Measurements from ENCODE around the gene KCTD1. TPM values are rescaled to one million over a fixed set of nuclear protein-coding genes. Genes with fewer than 3 reads are reported as not detected.

The KCTD1 gene
- total RNA-seq, 1 experiment from 2014 or later: 20.5 TPM

GRCh38 chr18:26460449-26461091 lies 87.8 kb downstream of the KCTD1 start:
- Histone ChIP-seq H3K9me2 (ENCODE audit: insufficient read depth) (no peaks in the 10 kb centered on the region), H3K27me3 (ENCODE audit: insufficient read depth, low read depth) (no peaks in the 10 kb centered on the region), H3K4me1 (replicated peaks; ENCODE audit: insufficient read depth) (no peaks in the 10 kb centered on the region; the same call in 1 of the 2 replicates), H3K36me3 (ENCODE audit: low read depth) (0 out of 2 replicates have a peak, but pooled peaks cover 4% of the 10 kb centered on the region), H3F3A (ENCODE audit: insufficient read depth, low read depth) (no peaks in the 10 kb centered on the region), H3K27ac (no peak overlapping the region), H3K79me2 (ENCODE audit: low read depth) (no peaks in the 10 kb centered on the region), H3K9me3 (ENCODE audit: insufficient read depth, low read depth) (no peaks in the 10 kb centered on the region), H3K4me3 (no peak overlapping the region), H4K20me1 (ENCODE audit: insufficient read depth) (no peaks in the 10 kb centered on the region), H3K4me2 (no peak overlapping the region), H2AFZ (no peak overlapping the region)
- TF ChIP-seq CTCF (conservative IDR thresholded peaks at IDR 0.05) (no peak), EZH2 (IDR thresholded peaks at IDR 0.05; ENCODE audit: low read depth) (no peak)
- DNase-seq: no peak
- no TSS peak for BruUV-seq (replicated peaks)
- intact Hi-C loops (cut with micrococcal nuclease; ENCODE audit: unreplicated experiment): no loop called here
- CTCF ChIA-PET: no interaction called here
- POLR2A ChIA-PET (ENCODE audit: unreplicated experiment): no interaction called here

- BruUV-seq (replicated peaks): no TSS peak
- Histone ChIP-seq H3K4me1 (replicated peaks; ENCODE audit: insufficient read depth) (no peaks in the 10 kb centered on the region; the same call in 1 of the 2 replicates), H3K27ac (no peak overlapping the region), H3K9me2 (ENCODE audit: insufficient read depth) (no peaks in the 10 kb centered on the region), H3K79me2 (ENCODE audit: low read depth) (no peaks in the 10 kb centered on the region), H2AFZ (no peak overlapping the region), H3K27me3 (ENCODE audit: insufficient read depth, low read depth) (no peaks in the 10 kb centered on the region), H3K4me3 (no peak overlapping the region), H3K9me3 (ENCODE audit: insufficient read depth, low read depth) (no peaks in the 10 kb centered on the region), H3F3A (ENCODE audit: insufficient read depth, low read depth) (no peaks in the 10 kb centered on the region), H3K36me3 (ENCODE audit: low read depth) (0 out of 2 replicates have a peak, but pooled peaks cover 4% of the 10 kb centered on the region), H4K20me1 (ENCODE audit: insufficient read depth) (no peaks in the 10 kb centered on the region), H3K4me2 (no peak overlapping the region)
- ChIA-PET POLR2A (ENCODE audit: unreplicated experiment) (no interaction called here), CTCF (no interaction called here)
- no peak for DNase-seq
- no peak for TF ChIP-seq EZH2 (IDR thresholded peaks at IDR 0.05; ENCODE audit: low read depth)
- no peak for TF ChIP-seq CTCF (conservative IDR thresholded peaks at IDR 0.05)
- intact Hi-C loops (cut with micrococcal nuclease; ENCODE audit: unreplicated experiment): no loop called here
Observed at GRCh38 chr18:26459884-26460283, 88.5 kb downstream of the KCTD1 start.

GRCh38 chr18:26459340-26459739 lies 89.0 kb downstream of the KCTD1 start:
- no peaks in the 10 kb centered on the region; the same call in 1 of the 2 replicates for H3K4me1 ChIP-seq (replicated peaks; ENCODE audit: insufficient read depth)
- H3F3A ChIP-seq (ENCODE audit: insufficient read depth, low read depth): no peaks in the 10 kb centered on the region
- H3K4me3 ChIP-seq: no peak overlapping the region
- CTCF ChIA-PET: no interaction called here
- POLR2A ChIA-PET (ENCODE audit: unreplicated experiment): no interaction called here
- no peaks in the 10 kb centered on the region for H3K27me3 ChIP-seq (ENCODE audit: insufficient read depth, low read depth)
- H3K36me3 ChIP-seq (ENCODE audit: low read depth): 0 out of 2 replicates have a peak, but pooled peaks cover 4% of the 10 kb centered on the region
- TF ChIP-seq EZH2 (IDR thresholded peaks at IDR 0.05; ENCODE audit: low read depth) (no peak), CTCF (conservative IDR thresholded peaks at IDR 0.05) (no peak)
- H3K4me2 ChIP-seq: no peak overlapping the region
- no peak overlapping the region for H2AFZ ChIP-seq
- no peaks in the 10 kb centered on the region for H3K79me2 ChIP-seq (ENCODE audit: low read depth)
- BruUV-seq (replicated peaks): no TSS peak
- no peak for DNase-seq
- intact Hi-C loops (cut with micrococcal nuclease; ENCODE audit: unreplicated experiment): no loop called here
- H4K20me1 ChIP-seq (ENCODE audit: insufficient read depth): no peaks in the 10 kb centered on the region
- H3K9me2 ChIP-seq (ENCODE audit: insufficient read depth): no peaks in the 10 kb centered on the region
- H3K9me3 ChIP-seq (ENCODE audit: insufficient read depth, low read depth): no peaks in the 10 kb centered on the region
- no peak overlapping the region for H3K27ac ChIP-seq

Data from PC-9 (cell line).